ENCODE data around the gene LGALS7.

- TF ChIP-seq CTCF (IDR thresholded peaks at IDR 0.05): no peak
- no peak for TF ChIP-seq EZH2 (IDR thresholded peaks at IDR 0.05)
These were observed 15.3 kb upstream of the LGALS7 start, which contains the start of gene LGALS7B for GRCh38 chr19:38788478-38789243.

Data from neural progenitor cell (in vitro differentiated cells).